Neural cell (in vitro differentiated cells): ENCODE data around the gene ATF2. TPM values are rescaled to one million over a fixed set of nuclear protein-coding genes. Genes with fewer than 3 reads are reported as not detected.

Source experiments
- H2AFZ ChIP-seq: fragments of 200-600, 300-800 bp; sonication (generic), shearing (Covaris generic); 2 replicates; pipeline ENCODE4 v1.6.0; 2014; ENCODE audit warnings: low read depth, mild to moderate bottlenecking, antibody characterized with exemption, low read length, moderate library complexity
- H3F3A ChIP-seq: fragments of 200-600 bp; shearing (Covaris generic); 2 replicates; pipeline ENCODE4 v1.6.1; 2016; ENCODE audit warnings: mild to moderate bottlenecking, moderate library complexity, mixed read lengths, antibody characterized with exemption, low read length; ENCODE audit not compliant: insufficient read depth, poor library complexity, severe bottlenecking
- H3K27ac ChIP-seq: fragments of 200-600, 300-800 bp; sonication (generic), shearing (Covaris generic); 2 replicates; pipeline ENCODE4 v1.5.1; 2014; ENCODE audit warnings: mild to moderate bottlenecking, low read length, moderate library complexity
- H3K27me3 ChIP-seq: fragments of 300-800, 200-600 bp; sonication (generic), shearing (Covaris generic); 2 replicates; pipeline ENCODE4 v1.6.0; 2014; ENCODE audit warnings: mild to moderate bottlenecking, low read depth, low read length, moderate library complexity; ENCODE audit not compliant: insufficient read depth
- H3K36me3 ChIP-seq: fragments of 300-800, 200-600 bp; sonication (generic), shearing (Covaris generic); 2 replicates; pipeline ENCODE4 v1.5.1; 2014; ENCODE audit warnings: mild to moderate bottlenecking, antibody characterized with exemption, low read length, moderate library complexity; ENCODE audit not compliant: insufficient read depth
- H3K4me2 ChIP-seq: fragments of 300-800, 200-600 bp; sonication (generic), shearing (Covaris generic); 2 replicates; pipeline ENCODE4 v1.6.0; 2014; ENCODE audit warnings: mild to moderate bottlenecking, low read length
- H3K4me3 ChIP-seq: fragments of 300-800, 200-600 bp; sonication (generic), shearing (Covaris generic); 2 replicates; pipeline ENCODE4 v1.5.1; 2014; ENCODE audit warnings: mild to moderate bottlenecking, low read length, moderate library complexity
- H3K79me2 ChIP-seq: fragments of 200-600 bp; shearing (Covaris generic); replicated peaks from 2 replicates; pipeline ENCODE4 v1.6.0; 2014; ENCODE audit warnings: mild to moderate bottlenecking, low read length, moderate library complexity; ENCODE audit not compliant: insufficient read depth
- H3K9ac ChIP-seq: fragments of 300-800, 200-600 bp; sonication (generic), shearing (Covaris generic); 2 replicates; pipeline ENCODE4 v1.6.1; 2016; ENCODE audit warnings: mild to moderate bottlenecking, low read length, mixed read lengths
- H3K9me2 ChIP-seq: fragments of 200-600 bp; shearing (Covaris generic); 2 replicates; pipeline ENCODE4 v1.6.1; 2016; ENCODE audit warnings: mild to moderate bottlenecking, low read length, mixed read lengths; ENCODE audit not compliant: insufficient read depth
- H3K9me3 ChIP-seq: fragments of 200-600, 300-800 bp; sonication (generic), shearing (Covaris generic); 2 replicates; pipeline ENCODE4 v1.6.1; 2016; ENCODE audit warnings: mild to moderate bottlenecking, mixed run types, low read length, moderate library complexity, mixed read lengths
- H4K20me1 ChIP-seq: fragments of 200-600 bp; shearing (Covaris generic); 2 replicates; pipeline ENCODE4 v1.6.1; 2016; ENCODE audit warnings: mild to moderate bottlenecking, mixed run types; ENCODE audit not compliant: insufficient read depth
- CTCF ChIP-seq: fragments of 450-650 bp; IDR thresholded peaks from 2 replicates; pipeline ENCODE4 v1.5.1; 2014; ENCODE audit warnings: antibody characterized with exemption, mild to moderate bottlenecking, moderate library complexity; ENCODE audit not compliant: poor library complexity, severe bottlenecking
- EP300 ChIP-seq: fragments of 450-650 bp; conservative IDR thresholded peaks from 2 replicates; pipeline ENCODE4 v1.6.1; 2014; ENCODE audit warnings: antibody characterized with exemption, mild to moderate bottlenecking, moderate library complexity; ENCODE audit not compliant: poor library complexity, severe bottlenecking
- EZH2 ChIP-seq: fragments of 200-600, 300-800 bp; shearing (Covaris generic), sonication (generic); IDR thresholded peaks from 2 replicates; pipeline ENCODE4 v1.6.1; 2014; ENCODE audit warnings: antibody characterized with exemption, low read length, borderline replicate concordance, mild to moderate bottlenecking; ENCODE audit not compliant: insufficient read depth, poor library complexity, severe bottlenecking
- MXI1 ChIP-seq: fragments of 450-650 bp; conservative IDR thresholded peaks from 2 replicates; pipeline ENCODE4 v1.6.1; 2014; ENCODE audit warnings: antibody characterized with exemption, mild to moderate bottlenecking; ENCODE audit not compliant: poor library complexity, severe bottlenecking
- POLR2AphosphoS5 ChIP-seq: IDR thresholded peaks from 2 replicates; pipeline ENCODE4 v1.6.1; 2012
- RAD21 ChIP-seq: fragments of 450-650 bp; conservative IDR thresholded peaks from 2 replicates; pipeline ENCODE4 v1.6.1; 2014; ENCODE audit warnings: antibody characterized with exemption, mild to moderate bottlenecking, moderate library complexity
- REST ChIP-seq: IDR thresholded peaks from 2 replicates; pipeline ENCODE4 v1.6.1; 2012; ENCODE audit warnings: borderline replicate concordance
- SMC3 ChIP-seq: fragments of 450-650 bp; conservative IDR thresholded peaks from 2 replicates; pipeline ENCODE4 v1.6.1; 2014; ENCODE audit warnings: antibody characterized with exemption, mild to moderate bottlenecking, moderate library complexity; ENCODE audit not compliant: poor library complexity
- TAF1 ChIP-seq: IDR thresholded peaks from 2 replicates; pipeline ENCODE4 v1.6.1; 2012; ENCODE audit warnings: low read depth
- polyA plus RNA-seq: library from polyadenylated mRNA; depleted of rRNA; stranded (reverse); fragments of >200 nt; gene quantifications from 2 replicates; pipeline ENCODE4 v1.2.3, GENCODE V29; 2014

The ATF2 gene
- polyA plus RNA-seq, 1 donor from 2014 or later, result 93.4 TPM

- H3F3A ChIP-seq, result no peaks in the 10 kb centered on the region
- H3K27ac ChIP-seq, result no peak overlapping the region
- no peaks in the 10 kb centered on the region for H4K20me1 ChIP-seq
- H2AFZ ChIP-seq, result no peak overlapping the region
- H3K27me3 ChIP-seq, result no peaks in the 10 kb centered on the region
- H3K9me2 ChIP-seq, result no peaks in the 10 kb centered on the region
- no peak overlapping the region for H3K4me3 ChIP-seq
- H3K9me3 ChIP-seq, result no peaks in the 10 kb centered on the region
- no peak overlapping the region for H3K9ac ChIP-seq
- H3K4me2 ChIP-seq, result no peak overlapping the region
- TF ChIP-seq EP300 (no peak), RAD21 (no peak), TAF1 (no peak), POLR2AphosphoS5 (no peak), MXI1 (no peak), SMC3 (no peak), REST (no peak), CTCF (no peak), EZH2 (no peak)
- H3K79me2 ChIP-seq, result no peaks in the 10 kb centered on the region
- no peaks in the 10 kb centered on the region for H3K36me3 ChIP-seq
Observed at GRCh38 chr2:175048275-175048674, 119.7 kb downstream of the ATF2 start.

GRCh38 chr2:175039490-175039889 lies 128.5 kb downstream of the ATF2 start:
- no peaks in the 10 kb centered on the region for H3K79me2 ChIP-seq
- no peak overlapping the region for H3K9ac ChIP-seq
- H2AFZ ChIP-seq, result no peak overlapping the region
- no peak for TF ChIP-seq CTCF
- TF ChIP-seq POLR2AphosphoS5, result no peak
- no peak for TF ChIP-seq SMC3
- TF ChIP-seq REST, result no peak
- TF ChIP-seq MXI1, result no peak
- no peak for TF ChIP-seq RAD21
- no peak for TF ChIP-seq EZH2
- TF ChIP-seq EP300, result no peak
- no peak for TF ChIP-seq TAF1
- H3K9me2 ChIP-seq, result no peaks in the 10 kb centered on the region
- no peak overlapping the region for H3K4me3 ChIP-seq
- no peak overlapping the region for H3K27ac ChIP-seq
- no peaks in the 10 kb centered on the region for H4K20me1 ChIP-seq
- no peaks in the 10 kb centered on the region for H3F3A ChIP-seq
- H3K36me3 ChIP-seq, result no peaks in the 10 kb centered on the region
- no peak overlapping the region for H3K4me2 ChIP-seq
- H3K9me3 ChIP-seq, result no peaks in the 10 kb centered on the region
- no peaks in the 10 kb centered on the region for H3K27me3 ChIP-seq
